ENCODE measurements around the gene JAML. TPM values are rescaled to one million over a fixed set of nuclear protein-coding genes. Genes with fewer than 3 reads are reported as not detected.

The JAML gene
- total RNA-seq, 1 donor from 2014 or later = 0.19 TPM

DNA sequence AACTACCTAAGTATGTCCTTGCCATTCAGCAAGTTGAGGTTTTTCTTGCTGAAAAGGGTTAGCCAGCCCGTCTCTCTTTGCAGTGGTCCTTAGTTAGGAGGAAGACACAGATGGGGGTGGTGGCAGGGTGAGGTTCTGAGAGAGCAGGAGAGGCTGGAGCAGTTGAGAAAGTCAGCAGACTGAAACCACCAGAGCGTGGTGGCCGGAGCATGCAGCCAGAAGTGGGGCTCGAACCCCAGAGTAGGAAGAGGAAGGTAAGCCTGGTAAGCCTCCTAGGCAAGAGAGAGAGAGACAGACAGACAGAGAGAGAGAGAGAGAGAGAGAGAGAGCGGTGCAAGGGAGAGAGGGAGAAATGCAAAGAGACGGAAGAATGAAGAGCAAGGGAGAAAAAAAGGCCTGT, 63.0 kb downstream of the JAML start:
- H3K36me3 Mint-ChIP-seq = no peaks in the 10 kb centered on the region
- TF ChIP-seq, protein P1, sequence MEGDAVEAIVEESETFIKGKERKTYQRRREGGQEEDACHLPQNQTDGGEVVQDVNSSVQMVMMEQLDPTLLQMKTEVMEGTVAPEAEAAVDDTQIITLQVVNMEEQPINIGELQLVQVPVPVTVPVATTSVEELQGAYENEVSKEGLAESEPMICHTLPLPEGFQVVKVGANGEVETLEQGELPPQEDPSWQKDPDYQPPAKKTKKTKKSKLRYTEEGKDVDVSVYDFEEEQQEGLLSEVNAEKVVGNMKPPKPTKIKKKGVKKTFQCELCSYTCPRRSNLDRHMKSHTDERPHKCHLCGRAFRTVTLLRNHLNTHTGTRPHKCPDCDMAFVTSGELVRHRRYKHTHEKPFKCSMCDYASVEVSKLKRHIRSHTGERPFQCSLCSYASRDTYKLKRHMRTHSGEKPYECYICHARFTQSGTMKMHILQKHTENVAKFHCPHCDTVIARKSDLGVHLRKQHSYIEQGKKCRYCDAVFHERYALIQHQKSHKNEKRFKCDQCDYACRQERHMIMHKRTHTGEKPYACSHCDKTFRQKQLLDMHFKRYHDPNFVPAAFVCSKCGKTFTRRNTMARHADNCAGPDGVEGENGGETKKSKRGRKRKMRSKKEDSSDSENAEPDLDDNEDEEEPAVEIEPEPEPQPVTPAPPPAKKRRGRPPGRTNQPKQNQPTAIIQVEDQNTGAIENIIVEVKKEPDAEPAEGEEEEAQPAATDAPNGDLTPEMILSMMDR (conservative IDR thresholded peaks at IDR 0.05) = no peak
- H3K4me3 Mint-ChIP-seq = no peak overlapping the region
- no peaks in the 10 kb centered on the region for H3K9me3 Mint-ChIP-seq
- H3K4me1 Mint-ChIP-seq (ENCODE audit: unreplicated experiment) = peaks cover 3% of the 10 kb centered on the region
- no peak overlapping the region for H3K27ac Mint-ChIP-seq
- no peak for DNase-seq (ENCODE audit: extremely low spot score, unreplicated experiment)
- peaks cover 76% of the 10 kb centered on the region for H3K27me3 Mint-ChIP-seq

DNA sequence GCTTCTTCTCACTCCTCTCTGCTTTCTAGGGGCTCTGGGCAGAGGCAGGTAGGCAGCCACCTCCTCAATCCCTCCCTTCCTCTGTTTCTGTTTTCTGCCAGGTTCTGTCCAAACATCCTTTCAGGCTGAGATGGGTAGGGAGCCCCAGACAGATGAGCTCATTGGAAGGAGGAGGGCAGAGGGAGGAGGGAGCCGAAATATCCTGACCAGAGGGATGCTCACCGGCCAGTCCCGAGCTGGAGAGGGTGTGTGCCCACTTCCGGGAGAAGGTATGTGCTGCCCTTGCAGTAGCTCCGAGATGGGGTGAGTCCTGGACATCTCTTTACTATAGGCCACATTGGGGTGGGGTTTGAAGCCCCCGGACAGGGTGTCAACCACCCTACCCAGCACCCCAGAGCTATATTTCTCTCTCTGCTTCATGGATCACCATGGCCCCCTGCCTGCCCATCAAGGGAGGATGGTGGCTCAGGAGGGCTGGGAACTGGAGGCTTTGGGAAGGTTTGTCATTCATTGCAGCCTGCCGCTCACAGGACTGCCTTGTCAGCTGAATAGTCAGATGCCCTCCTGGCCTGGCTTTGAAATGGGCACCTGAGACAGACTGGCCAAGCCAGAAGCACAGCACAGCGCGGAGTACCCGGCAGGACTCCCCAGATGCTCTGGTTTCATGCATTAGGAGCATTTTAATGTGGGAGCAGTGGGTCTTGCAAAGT, 67.5 kb downstream of the JAML start:
- Mint-ChIP-seq H3K9me3 (no peaks in the 10 kb centered on the region), H3K27me3 (peaks cover 93% of the 10 kb centered on the region), H3K4me1 (ENCODE audit: unreplicated experiment) (peaks cover 11% of the 10 kb centered on the region), H3K4me3 (peak overlapping the region; percentile 65), H3K36me3 (no peaks in the 10 kb centered on the region), H3K27ac (no peak overlapping the region)
- TF ChIP-seq, protein P1 (conservative IDR thresholded peaks at IDR 0.05) = no peak
- DNase-seq (ENCODE audit: extremely low spot score, unreplicated experiment) = no peak

DNA sequence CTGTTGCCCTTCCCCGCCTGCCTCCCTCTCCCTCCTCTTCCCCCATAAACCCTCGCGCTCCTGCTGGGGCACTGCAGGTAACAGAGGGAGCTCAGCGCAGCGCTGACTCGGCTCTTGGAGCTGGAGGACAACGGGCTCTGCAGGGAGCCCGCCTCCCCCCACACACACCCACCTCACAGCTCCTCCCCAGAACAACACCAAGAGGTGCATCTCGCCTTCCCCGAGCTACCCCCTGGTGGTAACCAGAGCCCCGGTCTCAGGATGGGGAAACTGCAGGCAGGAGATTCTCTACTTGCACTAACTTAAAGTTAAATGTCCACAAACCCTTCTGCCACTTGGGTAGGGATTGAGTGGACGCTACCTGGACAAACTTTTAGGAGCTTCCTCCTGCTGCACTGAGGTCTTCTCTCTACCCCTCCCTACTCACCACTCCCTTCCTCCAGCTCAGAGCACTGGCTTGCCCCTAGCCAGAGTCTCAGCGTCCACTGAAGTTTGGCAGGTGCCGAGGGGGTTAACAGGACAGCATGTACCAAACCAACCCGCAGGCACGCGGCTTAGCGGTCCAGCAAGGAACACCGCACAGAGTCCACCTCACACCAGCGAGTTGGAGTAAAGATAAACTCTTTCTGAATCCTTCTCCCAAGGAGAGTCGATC, 68.2 kb downstream of the JAML start:
- H3K9me3 Mint-ChIP-seq = no peaks in the 10 kb centered on the region
- H3K27ac Mint-ChIP-seq = no peak overlapping the region
- DNase-seq (ENCODE audit: extremely low spot score, unreplicated experiment) = no peak
- peaks cover 11% of the 10 kb centered on the region for H3K4me1 Mint-ChIP-seq (ENCODE audit: unreplicated experiment)
- H3K27me3 Mint-ChIP-seq = peaks cover 93% of the 10 kb centered on the region
- H3K36me3 Mint-ChIP-seq = no peaks in the 10 kb centered on the region
- TF ChIP-seq, protein P1 (conservative IDR thresholded peaks at IDR 0.05) = no peak
- H3K4me3 Mint-ChIP-seq = peak overlapping the region; percentile 65

DNA sequence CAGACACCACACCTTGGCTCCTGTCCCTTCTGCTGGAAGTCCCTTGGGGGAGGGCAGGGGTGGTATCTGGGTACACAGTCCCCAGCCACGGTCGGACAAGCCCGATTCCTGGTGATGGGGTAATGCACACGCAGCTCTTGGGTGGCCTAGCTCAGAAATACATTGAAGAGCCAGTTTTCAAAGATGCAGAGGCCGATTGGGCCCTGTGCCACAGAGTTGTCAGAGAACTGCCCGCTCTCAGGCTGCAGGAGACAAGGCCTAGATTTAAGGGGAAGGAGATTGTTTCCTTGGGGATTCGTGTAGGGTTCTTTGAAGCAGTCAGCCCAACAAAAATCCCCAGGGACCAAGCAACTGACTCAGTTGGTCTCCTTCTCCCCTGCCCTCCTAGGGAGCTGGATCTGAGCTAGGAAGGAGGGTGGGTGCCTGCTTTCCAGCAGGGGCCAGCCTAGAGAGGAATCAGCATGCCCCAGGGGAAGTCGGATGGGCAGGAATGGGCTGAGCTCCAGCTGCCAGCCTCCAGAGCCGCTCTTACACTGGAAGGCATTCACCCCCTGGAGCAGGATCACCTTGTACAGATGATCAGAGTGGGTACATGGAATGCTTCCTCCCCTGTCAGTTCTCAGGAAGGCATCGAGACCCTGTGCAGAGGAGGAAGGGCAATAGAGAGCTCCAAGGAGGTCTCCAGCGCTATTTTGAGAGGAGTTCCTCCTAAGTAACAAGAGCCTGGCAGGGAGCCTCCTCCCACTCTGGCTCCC, 68.9 kb downstream of the JAML start:
- H3K36me3 Mint-ChIP-seq = no peaks in the 10 kb centered on the region
- H3K4me3 Mint-ChIP-seq = no peak overlapping the region
- no peak overlapping the region for H3K27ac Mint-ChIP-seq
- peaks cover 11% of the 10 kb centered on the region for H3K4me1 Mint-ChIP-seq (ENCODE audit: unreplicated experiment)
- no peaks in the 10 kb centered on the region for H3K9me3 Mint-ChIP-seq
- DNase-seq (ENCODE audit: extremely low spot score, unreplicated experiment) = no peak
- H3K27me3 Mint-ChIP-seq = peaks cover 93% of the 10 kb centered on the region
- TF ChIP-seq, protein P1 (conservative IDR thresholded peaks at IDR 0.05) = no peak

DNA sequence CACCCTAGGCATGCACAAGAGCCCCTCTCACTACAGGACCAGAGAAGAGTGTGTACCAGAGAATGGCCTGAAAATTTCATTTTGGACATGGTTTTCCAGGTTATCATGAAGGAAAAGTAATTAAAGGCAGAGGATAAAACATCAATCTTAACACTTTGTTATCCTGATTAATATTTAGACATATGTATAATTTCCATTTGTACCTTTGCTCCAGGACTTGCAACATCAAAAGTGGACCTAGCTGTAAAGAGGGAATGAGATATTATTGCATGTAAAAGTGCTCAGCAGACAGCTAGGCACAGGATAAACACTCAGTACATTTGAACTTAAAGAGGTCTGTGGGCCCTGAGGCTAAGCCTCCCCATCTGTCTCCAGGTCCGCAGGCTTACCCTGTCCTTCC, 70.2 kb downstream of the JAML start:
- H3K27me3 Mint-ChIP-seq = peaks cover 95% of the 10 kb centered on the region
- peaks cover 11% of the 10 kb centered on the region for H3K4me1 Mint-ChIP-seq (ENCODE audit: unreplicated experiment)
- TF ChIP-seq, protein P1 (conservative IDR thresholded peaks at IDR 0.05) = no peak
- H3K36me3 Mint-ChIP-seq = no peaks in the 10 kb centered on the region
- H3K27ac Mint-ChIP-seq = peak overlapping the region; percentile 33
- no peak for DNase-seq (ENCODE audit: extremely low spot score, unreplicated experiment)
- peak overlapping the region; percentile 36 for H3K4me3 Mint-ChIP-seq
- no peaks in the 10 kb centered on the region for H3K9me3 Mint-ChIP-seq
